ENCODE results near the gene NEDD9. TPM values are rescaled to one million over a fixed set of nuclear protein-coding genes. Genes with fewer than 3 reads are reported as not detected.

Gene NEDD9
- total RNA-seq, 1 donor from 2014 or later = 4.7 TPM

- no peaks in the 10 kb centered on the region for H3K27me3 ChIP-seq (ENCODE audit: control insufficient read depth, insufficient read depth, low read length)
- TF ChIP-seq CTCF (IDR thresholded peaks at IDR 0.05; ENCODE audit: insufficient read depth, low read length, severe bottlenecking) = no peak
- no peak for FAIRE-seq
Measured at GRCh38 chr6:11177271-11177670, 55.2 kb downstream of the NEDD9 start.

GRCh38 chr6:11174242-11174611 is 58.2 kb downstream of the NEDD9 start:
- no peak for TF ChIP-seq CTCF (IDR thresholded peaks at IDR 0.05; ENCODE audit: insufficient read depth, low read length, severe bottlenecking)
- Histone ChIP-seq H3K36me3 (ENCODE audit: control insufficient read depth, insufficient read depth, low read length) (no peaks in the 10 kb centered on the region), H3K4me3 (ENCODE audit: low read depth, low read length) (no peak overlapping the region), H3K27me3 (ENCODE audit: control insufficient read depth, insufficient read depth, low read length) (no peaks in the 10 kb centered on the region)
- DNase-seq (ENCODE audit: low read depth) (no peak), FAIRE-seq (no peak)

More at GRCh38 chr6:11177271-11177670, 55.2 kb downstream of the NEDD9 start:
- DNase-seq (ENCODE audit: low read depth) = no peak
- Histone ChIP-seq H3K4me3 (ENCODE audit: low read depth, low read length) (no peak overlapping the region), H3K36me3 (ENCODE audit: control insufficient read depth, insufficient read depth, low read length) (no peaks in the 10 kb centered on the region)

GRCh38 chr6:11172501-11173327 is 59.8 kb downstream of the NEDD9 start:
- Histone ChIP-seq H3K27me3 (ENCODE audit: control insufficient read depth, insufficient read depth, low read length) (no peaks in the 10 kb centered on the region), H3K36me3 (ENCODE audit: control insufficient read depth, insufficient read depth, low read length) (no peaks in the 10 kb centered on the region), H3K4me3 (ENCODE audit: low read depth, low read length) (peak overlapping the region; percentile 4)
- no peak for FAIRE-seq
- peak; percentile 58 for DNase-seq (ENCODE audit: low read depth)
- TF ChIP-seq CTCF (IDR thresholded peaks at IDR 0.05; ENCODE audit: insufficient read depth, low read length, severe bottlenecking) = peak; percentile 83

- H3K27me3 ChIP-seq (ENCODE audit: control insufficient read depth, insufficient read depth, low read length) = no peaks in the 10 kb centered on the region
- H3K36me3 ChIP-seq (ENCODE audit: control insufficient read depth, insufficient read depth, low read length) = no peaks in the 10 kb centered on the region
- DNase-seq (ENCODE audit: low read depth) (no peak), FAIRE-seq (no peak)
- H3K4me3 ChIP-seq (ENCODE audit: low read depth, low read length) = no peak overlapping the region
- TF ChIP-seq CTCF (IDR thresholded peaks at IDR 0.05; ENCODE audit: insufficient read depth, low read length, severe bottlenecking) = no peak
Measured at GRCh38 chr6:11171952-11172351, 60.5 kb downstream of the NEDD9 start.

GRCh38 chr6:11168091-11168635 is 64.3 kb downstream of the NEDD9 start:
- no peaks in the 10 kb centered on the region for H3K36me3 ChIP-seq (ENCODE audit: control insufficient read depth, insufficient read depth, low read length)
- no peak overlapping the region for H3K4me3 ChIP-seq (ENCODE audit: low read depth, low read length)
- no peak for FAIRE-seq
- TF ChIP-seq CTCF (IDR thresholded peaks at IDR 0.05; ENCODE audit: insufficient read depth, low read length, severe bottlenecking) = no peak
- no peak for DNase-seq (ENCODE audit: low read depth)
- H3K27me3 ChIP-seq (ENCODE audit: control insufficient read depth, insufficient read depth, low read length) = no peaks in the 10 kb centered on the region
